HFF-Myc (cell line): ENCODE measurements around the gene CHTF8.
A peak's percentile ranks its signal among the peaks of the same experiment; 100 is the strongest.

Experiments
- DNase-seq: peaks from one replicate; pipeline ENCODE4 v3.0.0-alpha.2; 2011; ENCODE audit warnings: low read depth; ENCODE audit errors: extremely low read depth
- H3K4me3 ChIP-seq: replicated peaks from 2 replicates; pipeline ENCODE4 v1.5.1; 2011; ENCODE audit warnings: low read depth, mild to moderate bottlenecking, control low read depth, low read length
- CTCF ChIP-seq: IDR thresholded peaks from 2 replicates; pipeline ENCODE4 v1.5.1; 2012; ENCODE audit warnings: mild to moderate bottlenecking, low read depth, low read length, control low read depth; ENCODE audit errors: missing control alignments

Gene CHTF8

DNA sequence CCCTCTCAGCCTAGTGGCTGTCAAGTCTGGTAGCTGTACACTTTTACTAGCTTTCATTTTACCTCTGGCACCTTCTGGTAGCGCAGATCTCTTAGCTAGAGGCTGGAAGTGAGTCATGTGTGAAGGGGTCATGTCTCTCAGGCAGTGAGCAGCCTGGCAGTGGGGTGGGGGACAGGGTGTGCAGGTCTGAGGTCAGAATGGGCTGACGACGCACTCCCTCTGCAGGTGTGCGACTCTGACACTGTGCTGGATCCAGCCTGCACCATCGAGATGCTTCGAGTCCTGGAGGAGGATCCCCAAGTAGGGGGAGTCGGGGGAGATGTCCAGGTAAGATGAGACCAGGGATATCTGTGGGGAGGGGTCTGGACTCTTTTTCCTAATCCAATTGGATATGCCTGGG is 19.2 kb downstream of the CHTF8 start:
- no peak overlapping the region for H3K4me3 ChIP-seq
- no peak for TF ChIP-seq CTCF
- DNase-seq, result no peak

- no peak for DNase-seq
- TF ChIP-seq CTCF, result peak; percentile 93
- H3K4me3 ChIP-seq, result no peak overlapping the region
Measured at GRCh38 chr16:69112285-69113129, 19.9 kb downstream of the CHTF8 start.

- no peak for TF ChIP-seq CTCF
- DNase-seq, result no peak
- H3K4me3 ChIP-seq, result no peak overlapping the region
Measured at GRCh38 chr16:69111876-69112230, 20.5 kb downstream of the CHTF8 start.

- H3K4me3 ChIP-seq, result no peak overlapping the region
- TF ChIP-seq CTCF, result no peak
- no peak for DNase-seq
Measured at GRCh38 chr16:69111216-69111875, 21.0 kb downstream of the CHTF8 start.

GRCh38 chr16:69110406-69110805 is 22.0 kb downstream of the CHTF8 start:
- DNase-seq, result no peak
- TF ChIP-seq CTCF, result no peak

GRCh38 chr16:69109486-69110270 is 22.7 kb downstream of the CHTF8 start:
- DNase-seq, result no peak
- no peak for TF ChIP-seq CTCF
- no peak overlapping the region for H3K4me3 ChIP-seq

More at GRCh38 chr16:69110406-69110805, 22.0 kb downstream of the CHTF8 start:
- no peak overlapping the region for H3K4me3 ChIP-seq
